WTC11 (cell line): ENCODE data around the gene SPECC1L. TPM values are rescaled to one million over a fixed set of nuclear protein-coding genes. Genes with fewer than 3 reads are reported as not detected.

ENCODE experiments used
- ATAC-seq: fragments of 200-7000 bp; cut with Tn5 transposase; 2 replicates; pipeline ENCODE4 v1.10.0; 2021; ENCODE audit warnings: mild to moderate bottlenecking, moderate library complexity
- CTCF ChIA-PET: fragments of 300-600 bp; sonication (Branson Sonifier 250); formaldehyde crosslinking; loops from one replicate; lab custom pipeline; 2021; ENCODE audit warnings: antibody characterized with exemption; lab: Charles Lee
- POLR2A ChIA-PET: fragments of 350-600 bp; sonication (Branson Sonifier 250); formaldehyde crosslinking; loops from one replicate; lab custom pipeline; 2021; ENCODE audit warnings: antibody characterized with exemption; lab: Charles Lee
- DNase-seq: peaks from one replicate; pipeline ENCODE4 v3.0.0; 2021; ENCODE audit warnings: low spot score
- H3K27ac Mint-ChIP-seq: 2 replicates; pipeline ENCODE4 v1.8.0; 2021; ENCODE audit warnings: mixed read lengths
- H3K27me3 Mint-ChIP-seq: 2 replicates; pipeline ENCODE4 v1.8.0; 2021; ENCODE audit warnings: low read depth, mild to moderate bottlenecking, moderate library complexity, mixed read lengths
- H3K36me3 Mint-ChIP-seq: 2 replicates; pipeline ENCODE4 v1.8.0; 2021; ENCODE audit warnings: mixed read lengths
- H3K4me1 Mint-ChIP-seq: 2 replicates; pipeline ENCODE4 v1.8.0; 2022; ENCODE audit warnings: mixed read lengths
- H3K4me3 Mint-ChIP-seq: 2 replicates; pipeline ENCODE4 v1.8.0; 2021; ENCODE audit warnings: mild to moderate bottlenecking, moderate library complexity, mixed read lengths
- H3K9me3 Mint-ChIP-seq: 2 replicates; pipeline ENCODE4 v1.8.0; 2021; ENCODE audit warnings: mixed read lengths
- ATF1 ChIP-seq: sonication (generic); formaldehyde crosslinking; IDR thresholded peaks from 2 replicates; pipeline ENCODE4 v1.8.1; 2023; ENCODE audit warnings: mild to moderate bottlenecking, moderate library complexity, missing genetic modification reagents
- CREB1 ChIP-seq: sonication (generic); formaldehyde crosslinking; IDR thresholded peaks from 2 replicates; pipeline ENCODE4 v1.8.0; 2023; ENCODE audit warnings: mild to moderate bottlenecking, missing genetic modification reagents
- CREM ChIP-seq: sonication (generic); formaldehyde crosslinking; IDR thresholded peaks from 2 replicates; pipeline ENCODE4 v1.8.1; 2022; ENCODE audit warnings: mild to moderate bottlenecking, missing genetic modification reagents, moderate library complexity
- KAT7 ChIP-seq: sonication (generic); formaldehyde crosslinking; IDR thresholded peaks from 2 replicates; pipeline ENCODE4 v1.8.1; 2023; ENCODE audit warnings: missing genetic modification reagents, mild to moderate bottlenecking, borderline replicate concordance
- NR3C1 ChIP-seq: sonication (generic); formaldehyde crosslinking; conservative IDR thresholded peaks from 2 replicates; pipeline ENCODE4 v1.8.1; 2023; ENCODE audit warnings: low read depth, mild to moderate bottlenecking, missing genetic modification reagents
- RELA ChIP-seq: sonication (generic); formaldehyde crosslinking; IDR thresholded peaks from 2 replicates; pipeline ENCODE4 v1.8.1; 2022; ENCODE audit warnings: missing genetic modification reagents, mild to moderate bottlenecking, borderline replicate concordance
- RORB ChIP-seq: fragments of 250-450 bp; sonication (Bioruptor Pico); IDR thresholded peaks from 2 replicates; pipeline ENCODE4 v1.9.0; 2021; ENCODE audit warnings: mild to moderate bottlenecking
- SMAD3 ChIP-seq: sonication (generic); formaldehyde crosslinking; IDR thresholded peaks from 2 replicates; pipeline ENCODE4 v1.8.0; 2022; ENCODE audit warnings: missing genetic modification reagents, mild to moderate bottlenecking, borderline replicate concordance
- TEAD4 ChIP-seq: sonication (generic); formaldehyde crosslinking; IDR thresholded peaks from 2 replicates; pipeline ENCODE4 v1.8.0; 2022; ENCODE audit warnings: mild to moderate bottlenecking, missing genetic modification reagents
- ZNF138 ChIP-seq: sonication (generic); formaldehyde crosslinking; conservative IDR thresholded peaks from 2 replicates; pipeline ENCODE4 v1.8.1; 2022; ENCODE audit warnings: mild to moderate bottlenecking, moderate library complexity, missing genetic modification reagents
- total RNA-seq: library from RNA; stranded (reverse); gene quantifications from 3 replicates; pipeline ENCODE4 v1.2.3, GENCODE V29; 2021
- TF ChIP-seq, protein P1 (sequence below): sonication (generic); formaldehyde crosslinking; IDR thresholded peaks from 2 replicates; pipeline ENCODE4 v1.8.0; 2022; ENCODE audit warnings: mild to moderate bottlenecking, missing genetic modification reagents
- TF ChIP-seq, protein P2 (sequence below): sonication (generic); formaldehyde crosslinking; IDR thresholded peaks from 2 replicates; pipeline ENCODE4 v1.8.1; 2023; ENCODE audit warnings: mild to moderate bottlenecking, missing genetic modification reagents, borderline replicate concordance
- TF ChIP-seq, protein P3 (sequence below): fragments of 250-450 bp; sonication (Bioruptor Pico); IDR thresholded peaks from 2 replicates; pipeline ENCODE4 v2.1.2; 2022; ENCODE audit warnings: mild to moderate bottlenecking, moderate library complexity
- TF ChIP-seq, protein P4 (sequence below): sonication (generic); formaldehyde crosslinking; IDR thresholded peaks from 2 replicates; pipeline ENCODE4 v1.8.1; 2022; ENCODE audit warnings: missing genetic modification reagents, borderline replicate concordance
- TF ChIP-seq, protein P5 (sequence below): fragments of 250-450 bp; sonication (Bioruptor Pico); IDR thresholded peaks from 2 replicates; pipeline ENCODE4 v1.8.0; 2021; ENCODE audit warnings: mild to moderate bottlenecking
- TF ChIP-seq, protein P6 (sequence below): sonication (generic); formaldehyde crosslinking; IDR thresholded peaks from 2 replicates; pipeline ENCODE4 v1.8.1; 2023; ENCODE audit warnings: mild to moderate bottlenecking, missing genetic modification reagents, moderate library complexity

The SPECC1L gene
- total RNA-seq, 1 experiment from 2014 or later = 44.6 TPM

DNA sequence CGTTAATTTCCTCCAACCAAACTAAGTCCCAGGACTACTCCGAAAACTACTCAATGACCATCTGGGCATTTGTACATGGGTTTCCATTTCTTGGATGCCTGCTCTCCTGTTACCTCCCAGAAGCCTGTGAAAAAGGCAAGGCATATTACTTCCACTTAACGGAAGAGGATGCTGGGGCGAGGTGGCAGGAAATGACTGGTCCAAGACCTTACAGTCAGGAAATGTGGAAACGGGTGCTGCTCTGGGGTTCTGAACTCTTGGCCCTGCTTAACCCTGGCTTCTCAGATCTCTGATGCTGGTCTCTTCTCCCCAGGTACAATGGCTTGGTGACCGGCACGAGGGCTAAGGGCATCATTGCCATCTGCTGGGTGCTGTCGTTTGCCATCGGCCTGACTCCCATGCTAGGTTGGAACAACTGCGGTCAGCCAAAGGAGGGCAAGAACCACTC is 169.7 kb downstream of the SPECC1L start:
- no peak for TF ChIP-seq ATF1 (CRISPR knock-in tag)
- Mint-ChIP-seq H3K4me3 (no peak overlapping the region), H3K9me3 (no peaks in the 10 kb centered on the region), H3K4me1 (peaks cover 2% of the 10 kb centered on the region), H3K27me3 (no peaks in the 10 kb centered on the region), H3K36me3 (no peaks in the 10 kb centered on the region; the same call in 1 of the 2 replicates), H3K27ac (no peak overlapping the region)
- POLR2A ChIA-PET = no interaction called here
- DNase-seq (no peak), ATAC-seq (no peak)
- CTCF ChIA-PET = no interaction called here

DNA sequence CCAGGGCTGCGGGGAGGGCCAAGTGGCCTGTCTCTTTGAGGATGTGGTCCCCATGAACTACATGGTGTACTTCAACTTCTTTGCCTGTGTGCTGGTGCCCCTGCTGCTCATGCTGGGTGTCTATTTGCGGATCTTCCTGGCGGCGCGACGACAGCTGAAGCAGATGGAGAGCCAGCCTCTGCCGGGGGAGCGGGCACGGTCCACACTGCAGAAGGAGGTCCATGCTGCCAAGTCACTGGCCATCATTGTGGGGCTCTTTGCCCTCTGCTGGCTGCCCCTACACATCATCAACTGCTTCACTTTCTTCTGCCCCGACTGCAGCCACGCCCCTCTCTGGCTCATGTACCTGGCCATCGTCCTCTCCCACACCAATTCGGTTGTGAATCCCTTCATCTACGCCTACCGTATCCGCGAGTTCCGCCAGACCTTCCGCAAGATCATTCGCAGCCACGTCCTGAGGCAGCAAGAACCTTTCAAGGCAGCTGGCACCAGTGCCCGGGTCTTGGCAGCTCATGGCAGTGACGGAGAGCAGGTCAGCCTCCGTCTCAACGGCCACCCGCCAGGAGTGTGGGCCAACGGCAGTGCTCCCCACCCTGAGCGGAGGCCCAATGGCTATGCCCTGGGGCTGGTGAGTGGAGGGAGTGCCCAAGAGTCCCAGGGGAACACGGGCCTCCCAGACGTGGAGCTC is 170.2 kb downstream of the SPECC1L start:
- peaks cover 7% of the 10 kb centered on the region for H3K4me1 Mint-ChIP-seq
- H3K36me3 Mint-ChIP-seq = no peaks in the 10 kb centered on the region; the same call in 1 of the 2 replicates
- no peak for DNase-seq
- no peaks in the 10 kb centered on the region for H3K9me3 Mint-ChIP-seq
- POLR2A ChIA-PET = no interaction called here
- no peak overlapping the region for H3K4me3 Mint-ChIP-seq
- TF ChIP-seq RORB (no peak), TEAD4 (no peak), KAT7 (CRISPR knock-in tag) (no peak), CREB1 (CRISPR knock-in tag) (no peak), CREM (CRISPR knock-in tag) (no peak), NR3C1 (CRISPR knock-in tag) (no peak)
- TF ChIP-seq, protein P1, sequence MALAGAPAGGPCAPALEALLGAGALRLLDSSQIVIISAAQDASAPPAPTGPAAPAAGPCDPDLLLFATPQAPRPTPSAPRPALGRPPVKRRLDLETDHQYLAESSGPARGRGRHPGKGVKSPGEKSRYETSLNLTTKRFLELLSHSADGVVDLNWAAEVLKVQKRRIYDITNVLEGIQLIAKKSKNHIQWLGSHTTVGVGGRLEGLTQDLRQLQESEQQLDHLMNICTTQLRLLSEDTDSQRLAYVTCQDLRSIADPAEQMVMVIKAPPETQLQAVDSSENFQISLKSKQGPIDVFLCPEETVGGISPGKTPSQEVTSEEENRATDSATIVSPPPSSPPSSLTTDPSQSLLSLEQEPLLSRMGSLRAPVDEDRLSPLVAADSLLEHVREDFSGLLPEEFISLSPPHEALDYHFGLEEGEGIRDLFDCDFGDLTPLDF (CRISPR knock-in tag) = no peak
- TF ChIP-seq, protein P2, sequence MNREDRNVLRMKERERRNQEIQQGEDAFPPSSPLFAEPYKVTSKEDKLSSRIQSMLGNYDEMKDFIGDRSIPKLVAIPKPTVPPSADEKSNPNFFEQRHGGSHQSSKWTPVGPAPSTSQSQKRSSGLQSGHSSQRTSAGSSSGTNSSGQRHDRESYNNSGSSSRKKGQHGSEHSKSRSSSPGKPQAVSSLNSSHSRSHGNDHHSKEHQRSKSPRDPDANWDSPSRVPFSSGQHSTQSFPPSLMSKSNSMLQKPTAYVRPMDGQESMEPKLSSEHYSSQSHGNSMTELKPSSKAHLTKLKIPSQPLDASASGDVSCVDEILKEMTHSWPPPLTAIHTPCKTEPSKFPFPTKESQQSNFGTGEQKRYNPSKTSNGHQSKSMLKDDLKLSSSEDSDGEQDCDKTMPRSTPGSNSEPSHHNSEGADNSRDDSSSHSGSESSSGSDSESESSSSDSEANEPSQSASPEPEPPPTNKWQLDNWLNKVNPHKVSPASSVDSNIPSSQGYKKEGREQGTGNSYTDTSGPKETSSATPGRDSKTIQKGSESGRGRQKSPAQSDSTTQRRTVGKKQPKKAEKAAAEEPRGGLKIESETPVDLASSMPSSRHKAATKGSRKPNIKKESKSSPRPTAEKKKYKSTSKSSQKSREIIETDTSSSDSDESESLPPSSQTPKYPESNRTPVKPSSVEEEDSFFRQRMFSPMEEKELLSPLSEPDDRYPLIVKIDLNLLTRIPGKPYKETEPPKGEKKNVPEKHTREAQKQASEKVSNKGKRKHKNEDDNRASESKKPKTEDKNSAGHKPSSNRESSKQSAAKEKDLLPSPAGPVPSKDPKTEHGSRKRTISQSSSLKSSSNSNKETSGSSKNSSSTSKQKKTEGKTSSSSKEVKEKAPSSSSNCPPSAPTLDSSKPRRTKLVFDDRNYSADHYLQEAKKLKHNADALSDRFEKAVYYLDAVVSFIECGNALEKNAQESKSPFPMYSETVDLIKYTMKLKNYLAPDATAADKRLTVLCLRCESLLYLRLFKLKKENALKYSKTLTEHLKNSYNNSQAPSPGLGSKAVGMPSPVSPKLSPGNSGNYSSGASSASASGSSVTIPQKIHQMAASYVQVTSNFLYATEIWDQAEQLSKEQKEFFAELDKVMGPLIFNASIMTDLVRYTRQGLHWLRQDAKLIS (CRISPR knock-in tag) = no peak
- CTCF ChIA-PET = interaction anchor here (0.7 kb wide), 1 partner anchor 19 kb away, joined by 3 read pairs; no protein-coding TSS in a partner anchor
- ATAC-seq = no peak
- no peaks in the 10 kb centered on the region for H3K27me3 Mint-ChIP-seq
- no peak overlapping the region for H3K27ac Mint-ChIP-seq

DNA sequence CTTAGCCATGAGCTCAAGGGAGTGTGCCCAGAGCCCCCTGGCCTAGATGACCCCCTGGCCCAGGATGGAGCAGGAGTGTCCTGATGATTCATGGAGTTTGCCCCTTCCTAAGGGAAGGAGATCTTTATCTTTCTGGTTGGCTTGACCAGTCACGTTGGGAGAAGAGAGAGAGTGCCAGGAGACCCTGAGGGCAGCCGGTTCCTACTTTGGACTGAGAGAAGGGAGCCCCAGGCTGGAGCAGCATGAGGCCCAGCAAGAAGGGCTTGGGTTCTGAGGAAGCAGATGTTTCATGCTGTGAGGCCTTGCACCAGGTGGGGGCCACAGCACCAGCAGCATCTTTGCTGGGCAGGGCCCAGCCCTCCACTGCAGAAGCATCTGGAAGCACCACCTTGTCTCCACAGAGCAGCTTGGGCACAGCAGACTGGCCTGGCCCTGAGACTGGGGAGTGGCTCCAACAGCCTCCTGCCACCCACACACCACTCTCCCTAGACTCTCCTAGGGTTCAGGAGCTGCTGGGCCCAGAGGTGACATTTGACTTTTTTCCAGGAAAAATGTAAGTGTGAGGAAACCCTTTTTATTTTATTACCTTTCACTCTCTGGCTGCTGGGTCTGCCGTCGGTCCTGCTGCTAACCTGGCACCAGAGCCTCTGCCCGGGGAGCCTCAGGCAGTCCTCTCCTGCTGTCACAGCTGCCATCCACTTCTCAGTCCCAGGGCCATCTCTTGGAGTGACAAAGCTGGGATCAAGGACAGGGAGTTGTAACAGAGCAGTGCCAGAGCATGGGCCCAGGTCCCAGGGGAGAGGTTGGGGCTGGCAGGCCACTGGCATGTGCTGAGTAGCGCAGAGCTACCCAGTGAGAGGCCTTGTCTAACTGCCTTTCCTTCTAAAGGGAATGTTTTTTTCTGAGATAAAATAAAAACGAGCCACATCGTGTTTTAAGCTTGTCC is 171.0 kb downstream of the SPECC1L start:
- Mint-ChIP-seq H3K4me1 (peaks cover 7% of the 10 kb centered on the region), H3K4me3 (no peak overlapping the region), H3K9me3 (no peaks in the 10 kb centered on the region), H3K27me3 (no peaks in the 10 kb centered on the region), H3K27ac (no peak overlapping the region), H3K36me3 (no peaks in the 10 kb centered on the region; the same call in 1 of the 2 replicates)
- DNase-seq = no peak
- ATAC-seq = no peak
- CTCF ChIA-PET = interaction anchor here (0.5 to 1.1 kb wide), 3 partner anchors 9 to 20 kb away, joined by 3 to 5 read pairs (median 3); no protein-coding TSS in a partner anchor
- POLR2A ChIA-PET = no interaction called here
- TF ChIP-seq, protein P3, sequence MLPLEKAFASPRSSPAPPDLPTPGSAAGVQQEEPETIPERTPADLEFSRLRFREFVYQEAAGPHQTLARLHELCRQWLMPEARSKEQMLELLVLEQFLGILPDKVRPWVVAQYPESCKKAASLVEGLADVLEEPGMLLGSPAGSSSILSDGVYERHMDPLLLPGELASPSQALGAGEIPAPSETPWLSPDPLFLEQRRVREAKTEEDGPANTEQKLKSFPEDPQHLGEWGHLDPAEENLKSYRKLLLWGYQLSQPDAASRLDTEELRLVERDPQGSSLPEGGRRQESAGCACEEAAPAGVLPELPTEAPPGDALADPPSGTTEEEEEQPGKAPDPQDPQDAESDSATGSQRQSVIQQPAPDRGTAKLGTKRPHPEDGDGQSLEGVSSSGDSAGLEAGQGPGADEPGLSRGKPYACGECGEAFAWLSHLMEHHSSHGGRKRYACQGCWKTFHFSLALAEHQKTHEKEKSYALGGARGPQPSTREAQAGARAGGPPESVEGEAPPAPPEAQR (CRISPR knock-in tag) = no peak
- TF ChIP-seq CREB1 (CRISPR knock-in tag) (no peak), CREM (CRISPR knock-in tag) (no peak), ZNF138 (CRISPR knock-in tag) (no peak), RELA (CRISPR knock-in tag) (no peak), SMAD3 (CRISPR knock-in tag) (no peak)
- TF ChIP-seq, protein P4, sequence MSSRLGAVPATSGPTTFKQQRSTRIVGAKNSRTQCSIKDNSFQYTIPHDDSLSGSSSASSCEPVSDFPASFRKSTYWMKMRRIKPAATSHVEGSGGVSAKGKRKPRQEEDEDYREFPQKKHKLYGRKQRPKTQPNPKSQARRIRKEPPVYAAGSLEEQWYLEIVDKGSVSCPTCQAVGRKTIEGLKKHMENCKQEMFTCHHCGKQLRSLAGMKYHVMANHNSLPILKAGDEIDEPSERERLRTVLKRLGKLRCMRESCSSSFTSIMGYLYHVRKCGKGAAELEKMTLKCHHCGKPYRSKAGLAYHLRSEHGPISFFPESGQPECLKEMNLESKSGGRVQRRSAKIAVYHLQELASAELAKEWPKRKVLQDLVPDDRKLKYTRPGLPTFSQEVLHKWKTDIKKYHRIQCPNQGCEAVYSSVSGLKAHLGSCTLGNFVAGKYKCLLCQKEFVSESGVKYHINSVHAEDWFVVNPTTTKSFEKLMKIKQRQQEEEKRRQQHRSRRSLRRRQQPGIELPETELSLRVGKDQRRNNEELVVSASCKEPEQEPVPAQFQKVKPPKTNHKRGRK (CRISPR knock-in tag) = no peak
- TF ChIP-seq, protein P5, sequence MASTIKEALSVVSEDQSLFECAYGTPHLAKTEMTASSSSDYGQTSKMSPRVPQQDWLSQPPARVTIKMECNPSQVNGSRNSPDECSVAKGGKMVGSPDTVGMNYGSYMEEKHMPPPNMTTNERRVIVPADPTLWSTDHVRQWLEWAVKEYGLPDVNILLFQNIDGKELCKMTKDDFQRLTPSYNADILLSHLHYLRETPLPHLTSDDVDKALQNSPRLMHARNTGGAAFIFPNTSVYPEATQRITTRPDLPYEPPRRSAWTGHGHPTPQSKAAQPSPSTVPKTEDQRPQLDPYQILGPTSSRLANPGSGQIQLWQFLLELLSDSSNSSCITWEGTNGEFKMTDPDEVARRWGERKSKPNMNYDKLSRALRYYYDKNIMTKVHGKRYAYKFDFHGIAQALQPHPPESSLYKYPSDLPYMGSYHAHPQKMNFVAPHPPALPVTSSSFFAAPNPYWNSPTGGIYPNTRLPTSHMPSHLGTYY = no peak
- TF ChIP-seq, protein P6, sequence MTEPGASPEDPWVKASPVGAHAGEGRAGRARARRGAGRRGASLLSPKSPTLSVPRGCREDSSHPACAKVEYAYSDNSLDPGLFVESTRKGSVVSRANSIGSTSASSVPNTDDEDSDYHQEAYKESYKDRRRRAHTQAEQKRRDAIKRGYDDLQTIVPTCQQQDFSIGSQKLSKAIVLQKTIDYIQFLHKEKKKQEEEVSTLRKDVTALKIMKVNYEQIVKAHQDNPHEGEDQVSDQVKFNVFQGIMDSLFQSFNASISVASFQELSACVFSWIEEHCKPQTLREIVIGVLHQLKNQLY (CRISPR knock-in tag) = no peak
